ENCODE results near the gene MPG.

The MPG gene

DNA sequence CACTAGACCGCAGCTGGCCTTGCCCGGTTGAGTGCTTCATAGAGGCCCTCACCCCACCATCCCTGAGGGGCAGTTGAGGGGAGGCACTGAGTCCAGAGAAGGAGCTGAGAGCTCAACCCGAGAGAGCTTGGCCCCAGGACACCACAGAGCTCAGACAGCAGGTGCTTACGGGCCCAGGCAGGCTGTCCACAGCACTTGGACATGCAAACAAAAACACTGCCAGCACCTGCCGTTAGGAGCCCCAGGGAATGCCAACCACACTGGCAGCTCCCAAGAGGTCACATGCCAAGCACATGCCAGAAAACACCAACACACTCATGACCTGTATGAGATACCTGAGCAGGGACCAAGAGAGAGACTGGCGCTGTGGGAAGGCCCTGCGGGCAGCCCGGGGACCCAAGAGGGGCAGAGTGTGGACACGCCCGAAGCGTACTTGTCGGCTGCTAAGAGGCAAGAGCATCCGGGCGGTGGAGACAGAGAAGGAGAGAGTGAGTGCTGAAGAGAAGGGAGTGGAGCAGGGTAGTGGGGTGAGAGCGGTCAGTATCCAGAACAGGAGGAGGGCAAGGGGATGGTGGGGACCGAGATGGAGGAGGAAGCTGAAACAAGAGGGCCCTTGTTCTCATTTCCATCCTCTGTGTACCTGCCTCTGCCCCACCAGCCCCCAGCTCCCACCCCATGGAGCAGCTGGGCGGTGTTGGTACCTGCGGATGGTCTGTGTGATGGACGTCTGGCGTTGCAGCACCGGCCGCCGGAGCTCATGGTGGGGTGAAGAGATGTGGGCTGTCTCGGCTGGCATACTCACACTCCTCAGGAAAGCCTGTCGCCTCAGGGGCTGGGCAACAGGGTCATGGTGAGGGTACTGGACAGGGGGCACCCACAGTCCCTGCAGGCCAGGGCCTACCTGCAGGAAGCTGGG lies 13.8 kb upstream of the MPG start:
- no peak for TF ChIP-seq CTCF (IDR thresholded peaks at IDR 0.05; ENCODE audit: insufficient read depth, low read depth, low read length, missing control alignments)
- no peak overlapping the region for H3K4me3 ChIP-seq (ENCODE audit: low read length)
- DNase-seq (ENCODE audit: low read depth), result no peak

- H3K4me3 ChIP-seq (ENCODE audit: low read length), result no peak overlapping the region
- no peak for TF ChIP-seq CTCF (IDR thresholded peaks at IDR 0.05; ENCODE audit: insufficient read depth, low read depth, low read length, missing control alignments)
- no peak for DNase-seq (ENCODE audit: low read depth)
These were observed 13.1 kb upstream of the MPG start for GRCh38 chr16:64914-65255.

- no peak overlapping the region for H3K4me3 ChIP-seq (ENCODE audit: low read length)
- peak; percentile 80 for DNase-seq (ENCODE audit: low read depth)
- TF ChIP-seq CTCF (IDR thresholded peaks at IDR 0.05; ENCODE audit: insufficient read depth, low read depth, low read length, missing control alignments), result peak; percentile 86
These were observed 12.3 kb upstream of the MPG start for GRCh38 chr16:65745-66144.

- no peak for DNase-seq (ENCODE audit: low read depth)
- no peak overlapping the region for H3K4me3 ChIP-seq (ENCODE audit: low read length)
- no peak for TF ChIP-seq CTCF (IDR thresholded peaks at IDR 0.05; ENCODE audit: insufficient read depth, low read depth, low read length, missing control alignments)
These were observed 11.5 kb upstream of the MPG start for GRCh38 chr16:66309-67182.

DNA sequence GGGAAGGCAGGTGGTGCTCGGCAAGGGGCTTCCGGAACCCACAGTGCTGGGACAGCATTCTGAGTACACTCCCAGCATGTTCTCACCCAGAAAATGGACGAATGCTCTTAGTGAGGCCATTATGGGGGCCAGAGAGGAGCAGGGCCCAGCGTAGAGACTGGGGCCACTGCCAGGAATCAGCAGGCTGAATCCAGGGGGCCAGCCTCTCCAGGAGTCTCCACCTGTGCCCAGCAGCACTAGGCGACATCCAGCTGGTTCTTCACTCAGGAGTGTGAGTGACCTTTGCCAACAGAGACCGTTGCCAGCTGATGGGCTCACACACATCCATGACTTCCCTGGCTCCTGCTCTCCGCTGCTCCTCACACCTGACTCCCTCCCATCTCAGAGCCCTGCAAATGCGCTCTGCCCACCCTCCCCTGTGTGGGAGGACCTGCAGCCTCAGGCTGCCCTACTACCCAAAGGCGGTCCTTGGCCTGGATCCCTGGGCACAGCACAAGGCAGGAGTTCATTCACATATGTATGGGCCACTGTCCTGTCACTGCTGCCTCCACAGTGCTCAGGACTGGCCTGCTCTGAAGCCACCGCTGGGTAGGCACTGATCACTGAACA lies 10.7 kb upstream of the MPG start:
- no peak for DNase-seq (ENCODE audit: low read depth)
- no peak overlapping the region for H3K4me3 ChIP-seq (ENCODE audit: low read length)
- TF ChIP-seq CTCF (IDR thresholded peaks at IDR 0.05; ENCODE audit: insufficient read depth, low read depth, low read length, missing control alignments), result no peak

- DNase-seq (ENCODE audit: low read depth), result no peak
- no peak for TF ChIP-seq CTCF (IDR thresholded peaks at IDR 0.05; ENCODE audit: insufficient read depth, low read depth, low read length, missing control alignments)
- H3K4me3 ChIP-seq (ENCODE audit: low read length), result no peak overlapping the region
These were observed 9.9 kb upstream of the MPG start for GRCh38 chr16:67884-68789.
